ENCODE data around the gene CHKA.

Gene CHKA

DNA sequence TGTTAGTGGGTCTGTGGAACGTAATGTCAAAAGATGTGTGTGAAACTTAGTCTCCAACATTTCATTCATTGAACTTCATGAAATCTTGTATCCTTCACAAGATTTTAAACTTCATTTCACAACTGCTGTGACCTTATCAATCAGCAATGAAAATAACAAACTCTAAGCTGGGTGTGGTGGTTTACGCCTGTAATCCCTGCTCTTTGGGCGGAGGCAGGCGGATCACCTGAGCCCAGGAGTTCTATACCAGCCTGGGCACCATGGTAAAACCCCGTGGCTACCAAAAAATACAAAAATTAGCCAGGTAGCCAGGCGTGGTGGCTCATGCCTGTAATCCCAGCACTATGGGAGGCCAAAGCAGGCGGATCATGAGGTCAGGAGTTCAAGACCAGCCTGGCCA lies 5.1 kb downstream of the CHKA start:
- TF ChIP-seq, protein P1, sequence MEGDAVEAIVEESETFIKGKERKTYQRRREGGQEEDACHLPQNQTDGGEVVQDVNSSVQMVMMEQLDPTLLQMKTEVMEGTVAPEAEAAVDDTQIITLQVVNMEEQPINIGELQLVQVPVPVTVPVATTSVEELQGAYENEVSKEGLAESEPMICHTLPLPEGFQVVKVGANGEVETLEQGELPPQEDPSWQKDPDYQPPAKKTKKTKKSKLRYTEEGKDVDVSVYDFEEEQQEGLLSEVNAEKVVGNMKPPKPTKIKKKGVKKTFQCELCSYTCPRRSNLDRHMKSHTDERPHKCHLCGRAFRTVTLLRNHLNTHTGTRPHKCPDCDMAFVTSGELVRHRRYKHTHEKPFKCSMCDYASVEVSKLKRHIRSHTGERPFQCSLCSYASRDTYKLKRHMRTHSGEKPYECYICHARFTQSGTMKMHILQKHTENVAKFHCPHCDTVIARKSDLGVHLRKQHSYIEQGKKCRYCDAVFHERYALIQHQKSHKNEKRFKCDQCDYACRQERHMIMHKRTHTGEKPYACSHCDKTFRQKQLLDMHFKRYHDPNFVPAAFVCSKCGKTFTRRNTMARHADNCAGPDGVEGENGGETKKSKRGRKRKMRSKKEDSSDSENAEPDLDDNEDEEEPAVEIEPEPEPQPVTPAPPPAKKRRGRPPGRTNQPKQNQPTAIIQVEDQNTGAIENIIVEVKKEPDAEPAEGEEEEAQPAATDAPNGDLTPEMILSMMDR (IDR thresholded peaks at IDR 0.05; ENCODE audit: low read depth, low read length): no peak
- DNase-seq (ENCODE audit: extremely low read depth, low read depth): no peak

DNA sequence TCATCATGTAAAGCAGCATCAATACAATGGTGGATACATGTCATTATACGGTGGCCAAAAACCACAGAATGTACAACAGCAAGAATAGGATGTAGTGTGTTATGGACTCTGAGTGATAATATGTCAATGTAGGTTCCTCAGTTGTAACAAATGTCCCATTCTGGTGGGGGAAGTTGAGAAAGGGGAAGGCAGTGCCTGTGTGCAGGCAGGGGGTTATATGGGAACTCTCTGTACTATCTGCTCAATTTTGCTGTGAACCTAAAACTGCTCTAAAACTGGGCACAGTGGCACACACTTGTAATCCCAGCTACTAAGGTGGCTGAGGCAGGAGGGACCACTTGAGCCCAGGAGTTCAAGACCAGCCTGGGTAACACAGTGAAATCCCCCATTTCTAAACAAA lies 5.9 kb downstream of the CHKA start:
- DNase-seq (ENCODE audit: extremely low read depth, low read depth): no peak
- TF ChIP-seq, protein P1 (IDR thresholded peaks at IDR 0.05; ENCODE audit: low read depth, low read length): no peak

DNA sequence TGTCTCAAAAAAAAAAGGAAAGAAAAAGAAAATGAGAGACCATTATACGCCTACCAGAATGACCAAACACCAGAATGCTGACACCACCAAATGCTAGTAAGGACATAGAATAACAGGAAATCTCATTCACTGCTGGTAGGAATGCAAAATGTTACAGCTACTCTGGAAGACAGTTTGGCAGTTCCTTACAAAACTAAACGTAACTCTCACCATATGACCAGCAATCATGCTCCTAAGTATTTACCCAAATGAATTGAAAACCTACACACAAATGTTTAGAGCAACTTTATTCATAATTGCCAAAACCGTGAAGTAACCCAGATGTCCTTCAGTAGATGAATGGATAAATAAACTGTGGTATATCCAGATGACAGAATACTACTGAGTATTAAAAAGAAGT lies 7.2 kb downstream of the CHKA start:
- TF ChIP-seq, protein P1 (IDR thresholded peaks at IDR 0.05; ENCODE audit: low read depth, low read length): peak; percentile 7
- DNase-seq (ENCODE audit: extremely low read depth, low read depth): peak; percentile 18

DNA sequence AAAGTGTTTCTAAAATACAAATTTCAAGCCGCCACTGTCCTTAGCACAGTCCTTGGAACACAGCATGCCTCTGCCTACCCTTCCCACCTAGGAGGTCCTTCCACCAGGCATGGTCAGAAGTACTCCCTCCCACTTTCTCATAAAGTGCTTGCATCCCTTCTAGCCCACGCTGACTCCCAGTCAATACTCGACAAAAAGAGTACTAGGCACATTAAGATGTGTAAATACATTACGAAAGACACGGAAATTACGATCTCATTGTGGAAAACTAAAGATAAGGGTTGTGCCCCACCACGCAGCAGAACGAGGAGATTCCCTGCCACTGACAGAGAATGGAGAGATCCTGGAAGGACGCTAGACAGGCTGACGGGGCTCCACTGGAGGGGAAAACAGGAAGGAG lies 13.5 kb downstream of the CHKA start:
- TF ChIP-seq, protein P1 (IDR thresholded peaks at IDR 0.05; ENCODE audit: low read depth, low read length): no peak
- DNase-seq (ENCODE audit: extremely low read depth, low read depth): no peak

- no peak for DNase-seq (ENCODE audit: extremely low read depth, low read depth)
- TF ChIP-seq, protein P1 (IDR thresholded peaks at IDR 0.05; ENCODE audit: low read depth, low read length): no peak
Measured at GRCh38 chr11:68106165-68106940, 14.8 kb downstream of the CHKA start.

DNA sequence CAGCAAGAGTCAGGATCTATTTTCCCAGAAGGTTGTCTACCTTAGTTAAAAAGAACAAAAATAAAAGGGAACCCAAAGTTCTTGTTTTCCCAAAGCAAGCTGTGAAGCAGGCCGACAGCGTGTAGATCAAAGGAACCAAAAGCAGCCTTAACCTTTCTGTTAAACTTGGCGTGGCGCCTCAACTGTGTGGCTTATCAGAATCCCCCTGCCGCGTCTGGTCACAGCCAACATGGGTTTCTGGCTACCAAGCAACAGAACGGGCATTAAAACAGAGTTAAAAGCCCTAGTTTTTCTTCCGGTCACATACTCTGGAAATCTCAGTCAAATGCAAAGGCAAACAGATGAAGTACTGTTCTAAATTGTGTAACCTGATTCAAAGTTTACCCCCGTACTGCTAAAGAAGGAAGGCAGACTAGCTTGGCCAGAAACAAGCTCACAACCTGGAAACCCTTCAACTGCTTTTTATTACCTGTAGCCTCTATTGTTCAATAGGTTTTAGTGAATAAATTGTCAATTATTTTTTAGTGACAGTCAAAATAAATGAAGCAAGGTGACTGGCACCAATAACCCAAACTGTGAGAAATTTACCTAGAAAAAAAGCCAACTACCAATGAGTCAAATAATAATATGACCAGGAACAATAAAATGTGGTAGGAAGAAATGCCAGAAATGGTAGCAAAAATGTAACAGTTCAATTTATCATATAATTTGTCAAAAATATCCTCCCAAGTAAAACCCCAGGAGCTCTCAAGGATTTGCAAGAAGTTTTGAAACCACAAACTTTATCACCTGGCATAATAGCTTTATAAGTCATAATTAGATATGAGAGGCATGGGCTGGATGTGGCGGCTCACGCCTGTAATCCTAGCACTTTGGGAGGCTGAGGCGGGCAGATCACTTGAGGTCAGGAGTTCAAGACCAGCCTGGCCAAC lies 21.4 kb downstream of the CHKA start:
- TF ChIP-seq, protein P1 (IDR thresholded peaks at IDR 0.05; ENCODE audit: low read depth, low read length): no peak
- no peak for DNase-seq (ENCODE audit: extremely low read depth, low read depth)

DNA sequence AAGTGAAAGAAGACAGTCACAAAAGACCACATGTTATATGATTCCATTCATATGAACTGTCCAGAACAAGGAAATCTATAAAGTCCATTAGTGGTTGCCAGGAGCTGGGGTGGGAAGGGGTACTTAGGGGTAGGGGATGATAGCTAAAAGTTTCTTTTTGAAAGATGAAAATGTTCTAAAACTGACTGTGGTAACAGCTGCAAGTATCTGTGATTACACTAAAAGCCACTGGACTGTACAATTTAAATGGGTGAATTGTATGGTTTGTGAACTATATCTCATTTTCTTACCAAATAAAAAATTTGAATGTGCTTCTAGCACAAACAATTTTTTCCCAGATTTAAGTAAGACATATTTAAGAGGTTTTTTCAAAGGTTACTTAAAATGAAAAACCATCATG lies 22.1 kb downstream of the CHKA start:
- no peak for DNase-seq (ENCODE audit: extremely low read depth, low read depth)
- TF ChIP-seq, protein P1 (IDR thresholded peaks at IDR 0.05; ENCODE audit: low read depth, low read length): no peak

Measured in AG09319 (cell line).